GM12878 (cell line): ENCODE measurements around the gene TLL2. TPM values are rescaled to one million over a fixed set of nuclear protein-coding genes. Genes with fewer than 3 reads are reported as not detected.

Experiments used
- ESRRA ChIP-seq: IDR thresholded peaks from 2 replicates; pipeline ENCODE4 v1.6.1; 2012; ENCODE audit warnings: mild to moderate bottlenecking, low read length, improper control_type of control experiment
- HDAC6 ChIP-seq: fragments of 200-600 bp; sonication (generic); IDR thresholded peaks from one replicate; pipeline ENCODE4 v1.8.0; 2017; ENCODE audit warnings: antibody characterized with exemption; ENCODE audit not compliant: unreplicated experiment
- JUNB ChIP-seq: IDR thresholded peaks from 2 replicates; pipeline ENCODE4 v1.6.1; 2016; ENCODE audit warnings: antibody characterized with exemption, mild to moderate bottlenecking
- JUND ChIP-seq: IDR thresholded peaks from 2 replicates; pipeline ENCODE4 v1.6.1; 2012; ENCODE audit warnings: low read depth, mild to moderate bottlenecking, low read length, improper control_type of control experiment, moderate library complexity
- MTA2 ChIP-seq: fragments of 450-650 bp; IDR thresholded peaks from 2 replicates; pipeline ENCODE4 v1.6.1; 2016; ENCODE audit warnings: low read depth, mild to moderate bottlenecking, moderate library complexity
- POLR2AphosphoS2 ChIP-seq: IDR thresholded peaks from 2 replicates; pipeline ENCODE4 v1.6.1; 2011; ENCODE audit warnings: low read depth, mild to moderate bottlenecking, low read length, improper control_type of control experiment, moderate library complexity
- POLR2AphosphoS5 ChIP-seq: IDR thresholded peaks from 2 replicates; pipeline ENCODE4 v1.6.1; 2011; ENCODE audit warnings: mild to moderate bottlenecking, low read length, inconsistent platforms
- RAD21 ChIP-seq: IDR thresholded peaks from 2 replicates; pipeline ENCODE4 v1.6.1; 2011; ENCODE audit warnings: mild to moderate bottlenecking, low read depth, low read length, moderate library complexity; ENCODE audit not compliant: insufficient read depth
- RUNX3 ChIP-seq: IDR thresholded peaks from 2 replicates; pipeline ENCODE4 v1.6.1; 2012; ENCODE audit warnings: low read length, inconsistent platforms
- SP1 ChIP-seq: IDR thresholded peaks from one replicate; pipeline ENCODE4 v1.6.1; 2011; ENCODE audit warnings: low read depth, low read length
- ZNF274 ChIP-seq: IDR thresholded peaks from one replicate; pipeline ENCODE4 v1.8.0; 2011; ENCODE audit not compliant: insufficient read length, insufficient read depth
- polyA plus RNA-seq, 11 experiments: library from polyadenylated mRNA; depleted of rRNA in 4 of 11; unstranded in 6 of 11; stranded (reverse) in 5 of 11; fragments of >200 nt; fragmentation: Nextera tagmentation in 4 of 11; fragmentation: Illumina TruSeq in 1 of 11; extraction: Ambion mirVana in 4 of 11; extraction: Trizol in 1 of 11; gene quantifications; 1 replicate in 1 of 11; 2 replicates in 10 of 11; pipeline versions ENCODE4 v1.2.1 to v1.2.3, GENCODE V29; 2011 to 2016; ENCODE audit warnings: inconsistent platforms in 2 of 11, missing spikeins in 2 of 11, low read depth in 1 of 11
- total RNA-seq, 4 experiments: library from RNA; depleted of rRNA in 3 of 4; stranded (reverse); fragments of >200 nt in 3 of 4; fragmentation: Illumina TruSeq in 1 of 4; extraction: Trizol in 1 of 4; gene quantifications; 2 replicates each; pipeline versions ENCODE4 v1.2.1 to v1.2.3, GENCODE V29; 2013 to 2021
- TF ChIP-seq, protein P1 (sequence below): fragments of 150-350 bp; IDR thresholded peaks from 2 replicates; pipeline ENCODE4 v1.6.1; 2016; ENCODE audit warnings: low read depth, low read length
- TF ChIP-seq, protein P2 (sequence below): fragments of 450-650 bp; IDR thresholded peaks from 2 replicates; pipeline ENCODE4 v1.6.1; 2018; ENCODE audit warnings: mild to moderate bottlenecking, low read depth, moderate library complexity; ENCODE audit not compliant: partially characterized antibody
- TF ChIP-seq, protein P3 (sequence below): fragments of 450-650 bp; IDR thresholded peaks from 2 replicates; pipeline ENCODE4 v1.6.1; 2018; ENCODE audit warnings: borderline replicate concordance, mild to moderate bottlenecking; ENCODE audit not compliant: partially characterized antibody
- TF ChIP-seq, protein P4 (sequence below): IDR thresholded peaks from 2 replicates; pipeline ENCODE4 v1.6.1; 2012; ENCODE audit warnings: low read depth, low read length, improper control_type of control experiment
- TF ChIP-seq, protein P5 (sequence below): fragments of 450-650 bp; IDR thresholded peaks from 2 replicates; pipeline ENCODE4 v1.6.1; 2017; ENCODE audit warnings: mild to moderate bottlenecking

Gene TLL2
- total and polyA plus RNA-seq, 10 of the 15 experiments (the other 5 are each of a cell fraction or from before 2014, with no cell fraction given) = 0.02 to 2.1 (median 0.52) TPM

DNA sequence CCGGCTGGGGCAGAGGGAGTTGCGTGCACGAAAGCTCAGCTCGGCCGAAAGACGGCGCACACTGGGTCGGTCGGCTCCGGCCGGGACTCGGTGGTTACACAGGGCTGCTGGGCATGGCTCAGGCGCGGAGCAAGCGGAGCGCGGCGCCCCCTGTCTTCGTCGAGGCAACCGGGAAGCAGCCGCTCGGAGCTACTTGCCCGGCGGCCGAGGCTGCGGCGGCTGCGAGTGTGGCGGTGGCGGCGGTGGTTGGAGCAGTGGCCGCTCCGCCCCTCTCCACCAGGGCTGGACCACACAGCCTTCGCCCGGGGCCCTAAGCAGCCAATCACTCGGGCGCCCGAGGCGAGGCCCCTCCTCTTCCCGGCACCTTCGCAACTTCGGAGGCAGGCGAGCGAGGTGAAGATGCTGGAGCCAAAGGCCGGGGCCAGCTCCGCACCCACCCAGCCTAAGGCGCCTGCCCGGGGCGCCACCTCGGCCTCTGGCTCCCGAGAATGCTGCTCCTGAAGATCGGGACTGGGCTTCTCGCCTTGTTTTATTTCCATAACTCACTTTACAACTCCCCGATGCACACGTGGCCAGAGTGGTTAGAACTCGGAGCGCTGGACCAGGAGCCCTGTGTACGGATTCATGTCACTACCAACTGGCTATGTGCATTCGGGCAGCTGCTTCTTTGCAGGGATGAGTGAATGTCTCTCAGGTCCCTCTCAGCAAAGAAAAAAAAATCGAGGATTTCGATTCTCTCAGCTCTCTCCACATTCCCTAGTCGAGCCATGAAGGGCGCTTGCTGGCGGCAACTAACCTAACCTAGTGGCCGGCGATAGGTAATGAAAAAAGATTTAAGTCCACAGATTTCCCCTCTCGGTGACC, at the start of gene TLL2 (continued):
- TF ChIP-seq, protein P1, sequence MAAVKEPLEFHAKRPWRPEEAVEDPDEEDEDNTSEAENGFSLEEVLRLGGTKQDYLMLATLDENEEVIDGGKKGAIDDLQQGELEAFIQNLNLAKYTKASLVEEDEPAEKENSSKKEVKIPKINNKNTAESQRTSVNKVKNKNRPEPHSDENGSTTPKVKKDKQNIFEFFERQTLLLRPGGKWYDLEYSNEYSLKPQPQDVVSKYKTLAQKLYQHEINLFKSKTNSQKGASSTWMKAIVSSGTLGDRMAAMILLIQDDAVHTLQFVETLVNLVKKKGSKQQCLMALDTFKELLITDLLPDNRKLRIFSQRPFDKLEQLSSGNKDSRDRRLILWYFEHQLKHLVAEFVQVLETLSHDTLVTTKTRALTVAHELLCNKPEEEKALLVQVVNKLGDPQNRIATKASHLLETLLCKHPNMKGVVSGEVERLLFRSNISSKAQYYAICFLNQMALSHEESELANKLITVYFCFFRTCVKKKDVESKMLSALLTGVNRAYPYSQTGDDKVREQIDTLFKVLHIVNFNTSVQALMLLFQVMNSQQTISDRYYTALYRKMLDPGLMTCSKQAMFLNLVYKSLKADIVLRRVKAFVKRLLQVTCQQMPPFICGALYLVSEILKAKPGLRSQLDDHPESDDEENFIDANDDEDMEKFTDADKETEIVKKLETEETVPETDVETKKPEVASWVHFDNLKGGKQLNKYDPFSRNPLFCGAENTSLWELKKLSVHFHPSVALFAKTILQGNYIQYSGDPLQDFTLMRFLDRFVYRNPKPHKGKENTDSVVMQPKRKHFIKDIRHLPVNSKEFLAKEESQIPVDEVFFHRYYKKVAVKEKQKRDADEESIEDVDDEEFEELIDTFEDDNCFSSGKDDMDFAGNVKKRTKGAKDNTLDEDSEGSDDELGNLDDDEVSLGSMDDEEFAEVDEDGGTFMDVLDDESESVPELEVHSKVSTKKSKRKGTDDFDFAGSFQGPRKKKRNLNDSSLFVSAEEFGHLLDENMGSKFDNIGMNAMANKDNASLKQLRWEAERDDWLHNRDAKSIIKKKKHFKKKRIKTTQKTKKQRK = no peak
- TF ChIP-seq ESRRA = no peak
- no peak for TF ChIP-seq JUNB
- TF ChIP-seq, protein P2, sequence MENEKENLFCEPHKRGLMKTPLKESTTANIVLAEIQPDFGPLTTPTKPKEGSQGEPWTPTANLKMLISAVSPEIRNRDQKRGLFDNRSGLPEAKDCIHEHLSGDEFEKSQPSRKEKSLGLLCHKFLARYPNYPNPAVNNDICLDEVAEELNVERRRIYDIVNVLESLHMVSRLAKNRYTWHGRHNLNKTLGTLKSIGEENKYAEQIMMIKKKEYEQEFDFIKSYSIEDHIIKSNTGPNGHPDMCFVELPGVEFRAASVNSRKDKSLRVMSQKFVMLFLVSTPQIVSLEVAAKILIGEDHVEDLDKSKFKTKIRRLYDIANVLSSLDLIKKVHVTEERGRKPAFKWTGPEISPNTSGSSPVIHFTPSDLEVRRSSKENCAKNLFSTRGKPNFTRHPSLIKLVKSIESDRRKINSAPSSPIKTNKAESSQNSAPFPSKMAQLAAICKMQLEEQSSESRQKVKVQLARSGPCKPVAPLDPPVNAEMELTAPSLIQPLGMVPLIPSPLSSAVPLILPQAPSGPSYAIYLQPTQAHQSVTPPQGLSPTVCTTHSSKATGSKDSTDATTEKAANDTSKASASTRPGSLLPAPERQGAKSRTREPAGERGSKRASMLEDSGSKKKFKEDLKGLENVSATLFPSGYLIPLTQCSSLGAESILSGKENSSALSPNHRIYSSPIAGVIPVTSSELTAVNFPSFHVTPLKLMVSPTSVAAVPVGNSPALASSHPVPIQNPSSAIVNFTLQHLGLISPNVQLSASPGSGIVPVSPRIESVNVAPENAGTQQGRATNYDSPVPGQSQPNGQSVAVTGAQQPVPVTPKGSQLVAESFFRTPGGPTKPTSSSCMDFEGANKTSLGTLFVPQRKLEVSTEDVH = no peak
- peak; percentile 6 for TF ChIP-seq HDAC6
- TF ChIP-seq, protein P3, sequence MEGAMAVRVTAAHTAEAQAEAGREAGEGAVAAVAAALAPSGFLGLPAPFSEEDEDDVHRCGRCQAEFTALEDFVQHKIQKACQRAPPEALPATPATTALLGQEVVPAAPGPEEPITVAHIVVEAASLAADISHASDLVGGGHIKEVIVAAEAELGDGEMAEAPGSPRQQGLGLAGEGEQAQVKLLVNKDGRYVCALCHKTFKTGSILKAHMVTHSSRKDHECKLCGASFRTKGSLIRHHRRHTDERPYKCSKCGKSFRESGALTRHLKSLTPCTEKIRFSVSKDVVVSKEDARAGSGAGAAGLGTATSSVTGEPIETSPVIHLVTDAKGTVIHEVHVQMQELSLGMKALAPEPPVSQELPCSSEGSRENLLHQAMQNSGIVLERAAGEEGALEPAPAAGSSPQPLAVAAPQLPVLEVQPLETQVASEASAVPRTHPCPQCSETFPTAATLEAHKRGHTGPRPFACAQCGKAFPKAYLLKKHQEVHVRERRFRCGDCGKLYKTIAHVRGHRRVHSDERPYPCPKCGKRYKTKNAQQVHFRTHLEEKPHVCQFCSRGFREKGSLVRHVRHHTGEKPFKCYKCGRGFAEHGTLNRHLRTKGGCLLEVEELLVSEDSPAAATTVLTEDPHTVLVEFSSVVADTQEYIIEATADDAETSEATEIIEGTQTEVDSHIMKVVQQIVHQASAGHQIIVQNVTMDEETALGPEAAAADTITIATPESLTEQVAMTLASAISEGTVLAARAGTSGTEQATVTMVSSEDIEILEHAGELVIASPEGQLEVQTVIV = no peak
- no peak; the same call in 1 of the 2 replicates for TF ChIP-seq RUNX3
- no peak for TF ChIP-seq SP1
- no peak for TF ChIP-seq ZNF274
- TF ChIP-seq POLR2AphosphoS2 = peak; percentile 30; the same call in 1 of the 2 replicates
- TF ChIP-seq POLR2AphosphoS5 = no peak
- TF ChIP-seq MTA2 = no peak
- TF ChIP-seq JUND = no peak
- TF ChIP-seq, protein P4, sequence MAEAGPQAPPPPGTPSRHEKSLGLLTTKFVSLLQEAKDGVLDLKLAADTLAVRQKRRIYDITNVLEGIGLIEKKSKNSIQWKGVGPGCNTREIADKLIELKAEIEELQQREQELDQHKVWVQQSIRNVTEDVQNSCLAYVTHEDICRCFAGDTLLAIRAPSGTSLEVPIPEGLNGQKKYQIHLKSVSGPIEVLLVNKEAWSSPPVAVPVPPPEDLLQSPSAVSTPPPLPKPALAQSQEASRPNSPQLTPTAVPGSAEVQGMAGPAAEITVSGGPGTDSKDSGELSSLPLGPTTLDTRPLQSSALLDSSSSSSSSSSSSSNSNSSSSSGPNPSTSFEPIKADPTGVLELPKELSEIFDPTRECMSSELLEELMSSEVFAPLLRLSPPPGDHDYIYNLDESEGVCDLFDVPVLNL = no peak
- TF ChIP-seq RAD21 = 0 out of 2 replicates have a peak, but pooled peaks have one; percentile 9
- TF ChIP-seq, protein P5, sequence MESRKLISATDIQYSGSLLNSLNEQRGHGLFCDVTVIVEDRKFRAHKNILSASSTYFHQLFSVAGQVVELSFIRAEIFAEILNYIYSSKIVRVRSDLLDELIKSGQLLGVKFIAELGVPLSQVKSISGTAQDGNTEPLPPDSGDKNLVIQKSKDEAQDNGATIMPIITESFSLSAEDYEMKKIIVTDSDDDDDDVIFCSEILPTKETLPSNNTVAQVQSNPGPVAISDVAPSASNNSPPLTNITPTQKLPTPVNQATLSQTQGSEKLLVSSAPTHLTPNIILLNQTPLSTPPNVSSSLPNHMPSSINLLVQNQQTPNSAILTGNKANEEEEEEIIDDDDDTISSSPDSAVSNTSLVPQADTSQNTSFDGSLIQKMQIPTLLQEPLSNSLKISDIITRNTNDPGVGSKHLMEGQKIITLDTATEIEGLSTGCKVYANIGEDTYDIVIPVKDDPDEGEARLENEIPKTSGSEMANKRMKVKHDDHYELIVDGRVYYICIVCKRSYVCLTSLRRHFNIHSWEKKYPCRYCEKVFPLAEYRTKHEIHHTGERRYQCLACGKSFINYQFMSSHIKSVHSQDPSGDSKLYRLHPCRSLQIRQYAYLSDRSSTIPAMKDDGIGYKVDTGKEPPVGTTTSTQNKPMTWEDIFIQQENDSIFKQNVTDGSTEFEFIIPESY = no peak
